Central memory CD4-positive, alpha-beta T cell (primary cell): ENCODE data around the gene YWHAH.

Experiments used
- DNase-seq: peaks from one replicate; pipeline ENCODE4 v3.0.0; 2022
- total RNA-seq, 3 experiments: gene quantifications; one replicate each; lab custom pipeline; 2026; lab: John Stamatoyannopoulos, UW

The YWHAH gene
- total RNA-seq = 38.6 to 49.6 (median 47.6) reads per million in 3 experiments

DNA sequence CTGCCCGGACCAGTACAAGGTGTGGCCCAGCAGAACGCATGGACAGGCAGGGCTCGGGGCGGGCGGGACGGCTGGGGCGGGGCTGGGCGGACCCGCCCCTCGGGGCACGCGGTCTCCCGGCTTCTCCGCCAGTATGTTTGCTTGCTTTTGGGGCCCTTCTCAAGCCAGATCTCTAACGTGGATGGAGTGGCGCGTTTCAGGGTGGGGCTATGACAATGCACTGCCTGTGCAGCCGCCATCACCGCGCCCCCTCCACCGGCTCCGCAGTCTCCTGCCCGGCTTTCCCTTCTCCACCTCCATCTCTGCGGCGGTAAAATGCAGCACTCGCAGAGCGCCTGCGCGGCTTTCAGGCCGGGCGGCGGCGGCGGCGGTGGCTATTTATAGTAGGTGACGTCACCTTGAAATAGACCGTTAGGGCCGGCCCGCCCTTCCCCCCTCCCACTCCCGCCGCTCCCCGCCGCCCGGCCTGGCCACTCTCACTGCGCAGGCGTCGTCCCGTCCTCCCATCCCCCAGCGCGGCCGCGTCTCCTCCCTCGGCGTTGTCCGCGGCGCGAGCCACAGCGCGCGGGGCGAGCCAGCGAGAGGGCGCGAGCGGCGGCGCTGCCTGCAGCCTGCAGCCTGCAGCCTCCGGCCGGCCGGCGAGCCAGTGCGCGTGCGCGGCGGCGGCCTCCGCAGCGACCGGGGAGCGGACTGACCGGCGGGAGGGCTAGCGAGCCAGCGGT, at the start of gene YWHAH:
Gene YWHAH, plus strand, starts transcription at position 558 of the 722 bp plus-strand sequence. CDS start 199 bp downstream, outside the sequence.
- peak; percentile 84 for DNase-seq

DNA sequence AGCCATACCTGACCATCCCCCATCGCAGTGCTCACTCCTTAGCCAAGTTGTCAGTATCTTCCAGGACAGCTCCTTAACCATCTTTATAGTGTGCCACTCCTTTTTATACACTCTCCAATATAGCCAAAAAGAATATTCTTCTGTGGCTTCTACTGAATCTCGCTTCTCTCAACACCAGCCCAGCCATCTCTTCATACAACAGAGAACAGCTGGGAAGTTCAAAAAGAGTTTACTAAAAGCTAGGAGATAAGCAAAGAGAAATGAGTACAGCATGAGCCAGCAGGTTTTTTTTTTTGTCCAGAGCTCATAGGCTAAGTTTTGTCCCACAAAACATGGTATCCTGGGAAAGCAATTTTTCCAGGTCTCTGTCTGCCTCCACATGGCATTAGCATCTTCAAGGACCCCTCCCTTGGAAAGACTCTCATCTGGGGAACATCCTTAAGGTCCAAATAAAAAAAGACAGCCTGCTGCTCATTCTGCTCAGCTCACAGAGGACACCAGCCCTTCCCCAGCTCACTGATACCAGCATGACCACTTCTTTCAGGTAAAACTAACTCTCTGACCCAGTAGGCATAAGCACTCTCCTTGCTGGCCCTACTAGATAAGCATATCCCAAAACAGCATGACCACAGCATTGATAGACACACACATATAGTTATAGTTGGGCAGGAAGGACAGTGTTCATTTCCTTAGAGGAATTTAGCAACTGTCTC, 48.8 kb upstream of the YWHAH start:
- DNase-seq = no peak

DNA sequence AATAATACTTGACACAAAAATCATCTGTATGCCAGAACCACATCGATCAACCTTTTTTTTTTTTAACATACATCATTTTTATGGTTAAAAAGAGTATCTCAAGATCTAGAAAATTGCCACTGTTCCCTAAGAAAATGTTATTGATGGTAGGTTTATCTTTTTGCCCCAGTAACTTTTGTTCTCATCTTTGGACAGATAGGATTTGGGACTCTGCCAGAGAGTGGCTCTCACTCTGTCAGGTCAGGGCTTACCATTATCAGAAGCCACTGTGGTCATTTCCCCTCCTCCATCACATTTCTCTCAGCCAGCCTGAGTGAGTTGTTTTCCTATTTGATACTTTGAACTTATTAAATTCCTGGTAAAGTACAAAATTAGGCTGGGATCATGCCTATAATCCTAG, 47.9 kb upstream of the YWHAH start:
- DNase-seq = no peak

DNA sequence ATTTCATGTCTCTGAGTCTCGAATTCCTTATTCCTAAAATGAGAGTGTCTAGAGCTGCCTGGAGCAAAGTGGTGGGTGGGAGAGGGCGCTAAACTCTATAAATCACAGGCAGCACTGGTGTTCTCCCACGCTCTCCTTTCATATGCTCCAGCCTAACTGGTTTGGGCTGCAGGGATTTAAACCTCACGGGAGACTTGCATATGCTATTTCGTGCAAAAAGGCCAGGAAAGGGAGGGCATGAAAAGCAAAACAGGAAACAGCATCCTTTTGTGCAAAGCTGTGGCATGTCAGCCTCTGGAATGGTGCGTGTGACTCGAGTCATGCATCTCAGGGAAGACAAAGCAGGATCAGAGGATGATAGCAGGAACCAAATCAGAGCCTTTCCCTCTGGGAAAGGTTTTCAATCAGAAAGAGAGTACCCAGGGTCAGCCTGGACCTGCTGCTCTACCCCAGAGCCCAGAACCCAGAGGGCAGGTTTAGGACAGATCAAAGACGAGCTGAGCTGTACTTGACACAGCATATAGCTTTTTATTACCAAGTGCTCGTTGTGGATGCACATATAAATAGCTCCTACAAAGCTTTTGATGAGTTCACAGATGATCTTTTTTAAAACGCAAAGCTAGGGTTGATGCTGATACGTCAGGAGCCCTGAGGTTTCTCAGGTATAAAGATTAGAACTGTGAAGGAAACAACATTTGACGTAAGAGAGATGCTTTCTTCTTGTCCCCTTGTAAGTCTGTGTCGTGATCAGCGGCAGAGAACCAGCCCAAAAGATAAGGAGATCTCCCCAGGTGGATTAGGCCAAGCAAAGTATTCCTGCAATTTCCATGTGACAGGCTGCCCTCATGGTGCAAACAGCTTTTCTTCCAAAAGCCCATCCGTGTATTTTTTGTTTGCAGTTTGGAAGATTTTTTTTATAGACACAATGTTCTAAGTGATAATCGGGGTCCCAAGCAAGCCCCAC, 46.2 kb upstream of the YWHAH start:
- no peak for DNase-seq

- no peak for DNase-seq
Observed at GRCh38 chr22:31898926-31899325, 45.4 kb upstream of the YWHAH start.

GRCh38 chr22:31899669-31900068, 44.7 kb upstream of the YWHAH start:
- DNase-seq = no peak

DNA sequence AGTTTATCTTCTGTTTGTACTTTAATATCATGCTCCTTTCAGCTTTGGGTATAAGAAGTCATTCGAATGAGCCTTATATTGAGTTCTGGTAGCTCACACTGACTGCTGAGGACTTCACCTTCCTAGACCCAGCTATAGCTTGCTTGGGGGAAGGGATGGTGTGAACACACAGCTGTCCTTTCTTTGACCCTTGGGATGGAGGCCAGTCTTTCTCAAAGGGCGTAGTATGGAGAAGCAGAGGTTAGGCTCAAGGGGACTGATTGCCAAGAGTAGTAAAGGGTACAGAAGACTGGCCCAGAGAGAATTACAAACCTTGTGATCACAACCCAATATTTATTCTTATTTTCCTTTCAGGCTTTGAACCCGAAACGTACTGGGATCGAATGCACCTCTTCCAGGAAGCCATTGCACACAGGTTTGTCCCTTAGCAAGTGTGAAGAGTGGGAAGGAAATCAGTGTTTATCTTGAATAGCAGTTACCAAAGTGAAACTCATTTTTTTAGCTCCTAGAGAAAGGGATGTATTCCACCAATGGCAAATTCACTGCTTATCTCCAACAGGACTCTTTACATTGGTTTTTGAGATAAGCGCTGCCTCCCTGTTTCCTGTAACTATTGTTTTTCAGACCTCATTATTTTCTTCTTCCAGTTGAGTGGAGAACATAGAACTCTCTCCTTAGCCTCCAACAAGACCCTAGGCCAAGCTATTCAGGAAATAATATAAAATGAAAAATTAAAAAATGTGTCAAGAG, 42.8 kb upstream of the YWHAH start:
- DNase-seq = no peak

DNA sequence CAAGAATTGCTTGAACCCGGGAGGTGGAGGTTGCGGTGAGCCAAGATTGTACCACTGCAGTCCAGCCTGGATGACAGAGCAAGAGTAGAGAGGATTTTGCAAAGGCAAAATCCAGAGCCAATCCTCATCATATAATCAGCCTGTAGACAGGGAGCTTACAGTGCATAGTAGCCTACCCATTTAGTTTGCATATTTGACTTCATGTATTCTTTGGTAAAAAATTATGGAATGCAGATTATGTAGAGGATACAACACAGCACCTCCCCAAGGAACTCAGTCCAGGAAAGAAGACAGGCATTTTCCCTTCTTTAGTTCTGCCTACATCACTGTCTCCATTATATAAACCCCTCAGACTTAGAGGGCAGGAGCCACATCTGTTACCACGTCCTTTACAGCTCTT, 39.7 kb upstream of the YWHAH start:
- no peak for DNase-seq

GRCh38 chr22:31905356-31905755, 39.0 kb upstream of the YWHAH start:
- no peak for DNase-seq

GRCh38 chr22:31906086-31906485, 38.2 kb upstream of the YWHAH start:
- no peak for DNase-seq

DNA sequence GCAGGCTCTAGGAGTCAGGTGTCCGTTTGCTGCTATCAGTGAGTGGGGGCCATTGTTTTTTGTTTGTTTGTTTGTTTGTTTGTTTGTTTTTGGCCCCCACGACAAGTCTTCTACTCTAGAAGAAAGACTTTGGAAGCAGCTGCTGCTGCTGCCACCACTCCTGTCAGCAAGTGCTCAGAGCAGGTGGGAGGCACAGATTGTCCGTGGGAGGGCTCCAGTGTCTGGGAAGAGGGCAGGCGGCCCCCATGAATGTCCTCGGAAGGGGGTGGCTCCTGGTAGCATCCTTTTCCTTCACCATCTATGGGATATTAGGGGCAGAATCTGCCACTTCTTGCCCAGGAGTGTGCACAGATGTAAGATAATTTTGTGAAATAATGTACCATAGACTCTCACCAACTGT, 37.8 kb upstream of the YWHAH start:
- DNase-seq = no peak

- no peak for DNase-seq
Observed at GRCh38 chr22:31909977-31910376, 34.4 kb upstream of the YWHAH start.

DNA sequence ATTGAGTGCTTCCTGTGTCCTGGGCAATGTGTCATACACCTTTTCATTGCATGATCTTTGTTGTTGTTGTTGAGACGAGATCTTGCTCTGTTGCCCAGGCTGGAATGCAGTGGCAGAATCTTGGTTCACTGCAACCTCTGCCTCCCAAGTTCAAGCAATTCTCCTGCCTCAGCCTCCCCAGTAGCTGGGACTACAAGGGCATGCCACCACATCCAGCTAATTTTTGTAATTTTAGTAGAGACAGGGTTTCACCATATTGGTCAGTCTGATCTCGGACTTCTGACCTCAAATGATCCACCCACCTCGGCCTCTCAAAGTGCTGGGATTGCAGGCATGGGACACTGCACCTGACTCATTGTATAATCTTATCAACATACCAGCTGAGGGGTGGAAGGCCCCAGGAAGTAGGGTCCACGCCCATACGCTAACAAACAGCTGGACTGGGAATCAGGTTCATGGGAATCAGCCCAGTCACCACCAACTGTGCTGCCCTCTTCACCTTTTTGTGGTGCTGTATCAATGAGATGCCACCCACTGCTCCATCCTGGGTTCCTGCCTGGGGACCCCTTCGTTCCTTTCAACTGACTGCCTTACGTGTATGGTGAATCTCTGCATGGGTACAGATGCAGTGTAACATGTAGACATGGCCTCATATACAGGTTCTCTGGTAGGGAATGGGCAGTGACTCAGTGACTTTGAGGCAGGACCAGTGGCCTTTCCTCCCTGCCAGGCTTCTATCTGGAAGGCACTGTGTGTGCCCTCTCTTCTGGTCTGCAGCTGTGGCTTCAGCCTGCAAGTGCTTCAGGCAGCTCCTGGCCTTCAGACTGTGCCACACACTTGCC, 32.5 kb upstream of the YWHAH start:
- no peak for DNase-seq

DNA sequence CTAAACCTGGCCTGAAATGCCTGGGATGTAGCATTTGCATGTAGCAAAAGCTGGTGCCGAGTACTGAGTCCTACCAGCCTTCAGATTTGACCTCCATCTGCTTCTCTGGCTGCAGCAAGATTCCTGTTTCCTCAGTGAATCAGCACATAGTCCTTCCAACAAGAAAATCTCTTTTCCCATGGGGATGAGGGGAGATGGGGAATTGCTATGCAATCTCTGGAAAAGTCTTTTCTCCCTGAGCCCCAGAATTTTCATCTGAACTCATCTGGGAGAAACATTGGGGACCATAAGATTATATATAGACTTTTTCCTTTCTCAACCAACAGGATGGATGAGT, 32.0 kb upstream of the YWHAH start:
- DNase-seq = no peak

GRCh38 chr22:31915586-31915985, 28.7 kb upstream of the YWHAH start:
- DNase-seq = no peak

GRCh38 chr22:31917227-31917921, 27.0 kb upstream of the YWHAH start:
- DNase-seq = no peak

GRCh38 chr22:31919730-31920129, 24.6 kb upstream of the YWHAH start:
- no peak for DNase-seq

DNA sequence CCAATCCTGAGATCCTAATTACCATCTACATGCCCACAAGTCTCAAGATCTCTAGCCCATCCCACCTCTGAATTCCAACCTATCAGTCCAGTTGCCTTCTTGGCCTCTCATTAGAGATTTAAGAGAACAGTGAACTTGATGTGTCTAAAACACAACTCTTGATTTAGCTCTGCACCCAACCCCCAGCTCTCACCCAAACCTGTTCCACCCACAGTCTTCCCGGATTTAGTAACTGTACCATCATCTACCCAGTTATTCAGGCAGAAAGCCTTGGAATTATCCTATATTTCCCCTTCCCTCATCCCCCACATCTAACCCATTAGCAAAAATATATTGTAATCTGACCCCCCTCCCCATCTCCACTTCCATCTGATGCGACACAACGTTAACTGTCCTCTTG, 24.0 kb upstream of the YWHAH start:
- no peak for DNase-seq

DNA sequence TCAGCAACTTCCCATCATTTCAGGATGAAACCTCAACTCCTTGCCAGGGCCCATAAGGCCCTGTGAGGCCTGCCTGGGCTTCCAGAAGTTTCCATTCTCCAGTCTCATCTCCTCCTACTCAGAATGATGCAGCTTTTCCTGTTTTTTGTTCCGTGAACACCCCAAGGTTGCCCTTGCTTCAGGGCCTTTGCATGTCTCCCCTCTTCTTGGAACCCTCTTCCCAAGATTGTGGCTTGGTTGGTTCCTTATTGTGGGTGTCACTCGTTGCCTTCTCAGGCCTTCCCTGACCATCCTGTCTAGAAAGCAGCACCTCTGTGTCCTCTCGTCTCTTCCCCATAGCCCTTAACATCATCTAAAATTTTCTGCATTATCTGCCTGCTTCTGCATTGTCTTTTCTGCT, 23.2 kb upstream of the YWHAH start:
- no peak for DNase-seq

GRCh38 chr22:31922534-31922933, 21.8 kb upstream of the YWHAH start:
- DNase-seq = no peak

GRCh38 chr22:31923136-31923535, 21.2 kb upstream of the YWHAH start:
- DNase-seq = no peak
